Neuronal stem cell (in vitro differentiated cells): ENCODE results near the gene NBPF9.
A peak's percentile ranks its signal among the peaks of the same experiment; 100 is the strongest.
"Not testable (repeated sequence)": the region's sequence is repeated elsewhere in the genome, so short reads cannot be mapped to it uniquely, and the experiment has no call there.

ENCODE experiments used
- DNase-seq: peaks from one replicate; pipeline ENCODE4 v3.0.0-alpha.2; 2013; ENCODE audit warnings: low spot score
- H2AFZ ChIP-seq: one replicate; pipeline ENCODE4 v1.6.1; 2013; ENCODE audit warnings: mild to moderate bottlenecking, low read length, inconsistent platforms
- H2AK5ac ChIP-seq: 2 replicates; pipeline ENCODE4 v1.6.1; 2013; ENCODE audit warnings: low read depth, mild to moderate bottlenecking, inconsistent platforms, low read length, moderate library complexity, mixed read lengths
- H2BK120ac ChIP-seq: 2 replicates; pipeline ENCODE4 v1.6.1; 2013; ENCODE audit warnings: low read depth, mild to moderate bottlenecking, inconsistent platforms, low read length, moderate library complexity, mixed read lengths
- H2BK12ac ChIP-seq: one replicate; pipeline ENCODE4 v1.6.1; 2013; ENCODE audit warnings: low read length, inconsistent platforms
- H2BK15ac ChIP-seq: 2 replicates; pipeline ENCODE4 v1.6.1; 2013; ENCODE audit warnings: mild to moderate bottlenecking, low read length, inconsistent platforms, mixed read lengths
- H2BK5ac ChIP-seq: one replicate; pipeline ENCODE4 v1.6.1; 2013; ENCODE audit warnings: inconsistent platforms, mild to moderate bottlenecking, low read length, moderate library complexity
- H3K14ac ChIP-seq: one replicate; pipeline ENCODE4 v1.6.1; 2013; ENCODE audit warnings: low read length, inconsistent platforms
- H3K18ac ChIP-seq: 2 replicates; pipeline ENCODE4 v1.6.1; 2013; ENCODE audit warnings: low read length, inconsistent platforms
- H3K23ac ChIP-seq: 2 replicates; pipeline ENCODE4 v1.6.1; 2013; ENCODE audit warnings: low read depth, mild to moderate bottlenecking, mixed read lengths, low read length, inconsistent platforms; ENCODE audit not compliant: poor library complexity
- H3K27ac ChIP-seq: replicated peaks from 3 replicates; pipeline ENCODE4 v1.5.1; 2013; ENCODE audit warnings: low read length, inconsistent platforms
- H3K27me3 ChIP-seq, 3 experiments: 2 replicates each; pipeline ENCODE4 v1.6.1; 2013; ENCODE audit warnings: low read length in 3 of 3, mild to moderate bottlenecking in 2 of 3, inconsistent platforms in 1 of 3, low read depth in 1 of 3, mixed read lengths in 1 of 3, moderate library complexity in 1 of 3; ENCODE audit not compliant: control insufficient read depth in 3 of 3, insufficient read depth in 3 of 3
- H3K36me3 ChIP-seq, 2 donors: replicated peaks in 1 of 2; 2 replicates each; pipeline ENCODE4 v1.6.1; 2013; ENCODE audit warnings: low read length in 2 of 2; ENCODE audit not compliant: control insufficient read depth in 2 of 2, insufficient read depth in 2 of 2
- H3K4ac ChIP-seq: 2 replicates; pipeline ENCODE4 v1.6.1; 2013; ENCODE audit warnings: inconsistent platforms, mild to moderate bottlenecking, low read length, moderate library complexity
- H3K4me1 ChIP-seq, 2 donors: 1 replicate in 1 of 2; 2 replicates in 1 of 2; pipeline ENCODE4 v1.6.1; 2013; ENCODE audit warnings: low read length in 2 of 2, low read depth in 1 of 2; ENCODE audit not compliant: control insufficient read depth in 2 of 2, insufficient read depth in 1 of 2
- H3K4me2 ChIP-seq: one replicate; pipeline ENCODE4 v1.6.1; 2013; ENCODE audit warnings: mild to moderate bottlenecking, low read length, inconsistent platforms; ENCODE audit not compliant: insufficient read depth, poor library complexity, severe bottlenecking
- H3K4me3 ChIP-seq, 2 donors: 2 replicates each; pipeline ENCODE4 v1.5.1; 2013; ENCODE audit warnings: low read length in 2 of 2, mild to moderate bottlenecking in 2 of 2, inconsistent platforms in 1 of 2, moderate library complexity in 1 of 2
- H3K79me1 ChIP-seq: one replicate; pipeline ENCODE4 v1.6.1; 2013; ENCODE audit warnings: low read depth, mild to moderate bottlenecking, inconsistent platforms, low read length, moderate library complexity
- H3K9ac ChIP-seq: one replicate; pipeline ENCODE4 v1.6.1; 2013; ENCODE audit warnings: mild to moderate bottlenecking, low read depth, low read length, inconsistent platforms; ENCODE audit not compliant: poor library complexity
- H3K9me3 ChIP-seq, 2 donors: replicated peaks in 1 of 2; 2 replicates each; pipeline versions ENCODE3 to v1.6.1; 2013; ENCODE audit warnings: low read length in 2 of 2, mild to moderate bottlenecking in 2 of 2, inconsistent platforms in 1 of 2, low read depth in 1 of 2, mixed read lengths in 1 of 2, moderate library complexity in 1 of 2; ENCODE audit not compliant: control insufficient read depth in 2 of 2, insufficient read depth in 1 of 2
- H4K8ac ChIP-seq: one replicate; pipeline ENCODE4 v1.6.1; 2013; ENCODE audit warnings: low read depth, mild to moderate bottlenecking, inconsistent platforms, low read length, moderate library complexity
- H4K91ac ChIP-seq: one replicate; pipeline ENCODE4 v1.6.1; 2013; ENCODE audit warnings: low read length, low read depth, mild to moderate bottlenecking, inconsistent platforms; ENCODE audit not compliant: poor library complexity
- WGBS, 2 donors: extraction: QIAGEN DNeasy Blood & Tissue Kit; methylation state at CpG; one replicate each; pipeline ENCODE4 v1.1.7; 2013; ENCODE audit warnings: missing lambda C conversion rate in 2 of 2, mixed read lengths in 1 of 2; ENCODE audit not compliant: insufficient read length in 2 of 2, insufficient replicate concordance in 1 of 2; ENCODE audit errors: extremely low coverage in 2 of 2; 5-methylcytosine and 5-hydroxymethylcytosine counted together

Gene NBPF9

DNA sequence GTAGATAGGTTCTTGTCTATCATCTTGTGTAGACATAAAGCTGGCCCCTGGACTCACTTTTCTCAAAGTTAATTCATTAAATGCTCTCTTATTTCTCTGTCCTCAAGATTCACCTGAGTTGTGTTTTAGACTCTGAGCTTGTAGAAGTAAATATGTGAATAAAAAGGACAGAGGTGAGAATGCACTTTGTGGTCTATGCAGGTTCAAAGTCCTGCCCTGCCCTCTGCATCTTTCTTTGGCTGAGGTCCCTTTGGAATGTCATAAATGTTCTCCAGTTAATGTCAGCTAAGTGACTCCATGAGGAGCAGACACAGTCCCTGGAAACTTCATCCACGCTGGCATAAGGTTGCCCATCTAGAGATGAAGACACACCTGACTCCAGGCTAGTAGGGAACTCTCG, 7.0 kb upstream of the NBPF9 start:
- not testable (repeated sequence) for H3K4ac ChIP-seq, H2BK5ac ChIP-seq, H2BK12ac ChIP-seq

DNA sequence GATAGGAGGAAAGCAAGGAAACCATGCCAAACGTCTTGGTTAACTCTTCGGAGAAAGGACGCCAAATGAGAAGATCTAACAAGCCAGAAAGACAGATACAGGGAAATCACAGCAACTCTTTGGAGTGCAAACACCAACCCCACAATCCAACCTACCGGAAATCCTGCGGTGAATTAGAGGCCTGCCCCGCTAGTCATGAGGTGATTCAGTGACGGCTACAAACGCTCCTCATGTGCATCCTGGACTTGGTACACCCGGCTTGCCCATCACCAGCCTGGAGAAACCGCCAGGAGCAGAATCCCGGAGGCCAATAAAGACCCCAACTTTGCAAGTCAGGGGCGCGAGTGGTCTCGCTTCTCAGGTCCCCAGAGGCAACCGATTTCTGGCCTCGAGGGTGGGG, 777 bp downstream of the NBPF9 start:
- not testable (repeated sequence) for H3K14ac ChIP-seq, H3K23ac ChIP-seq, H3K79me1 ChIP-seq, H2BK15ac ChIP-seq, H2AFZ ChIP-seq, H2BK12ac ChIP-seq, H3K18ac ChIP-seq, H3K4me1 ChIP-seq, H3K9me3 ChIP-seq, H2AK5ac ChIP-seq, H3K4ac ChIP-seq, H2BK5ac ChIP-seq, DNase-seq, H4K91ac ChIP-seq, H3K9ac ChIP-seq, H3K27ac ChIP-seq, H2BK120ac ChIP-seq, H3K4me2 ChIP-seq, H3K36me3 ChIP-seq, H4K8ac ChIP-seq, H3K27me3 ChIP-seq
- no CpG with 5 or more reads among the region's 16 CpGs for WGBS, 2 donors
- H3K4me3 ChIP-seq, result peak overlapping the region in 1 of 2 donors; percentile 48

More for the DNA sequence above, 7.0 kb upstream of the NBPF9 start:
- not testable (repeated sequence) for H3K18ac ChIP-seq, H3K27me3 ChIP-seq, H3K9ac ChIP-seq, H4K91ac ChIP-seq, H2AK5ac ChIP-seq, H3K36me3 ChIP-seq, H2BK120ac ChIP-seq, H3K9me3 ChIP-seq, DNase-seq, H3K4me2 ChIP-seq, H3K23ac ChIP-seq, H3K27ac ChIP-seq, H2BK15ac ChIP-seq, H4K8ac ChIP-seq, H3K14ac ChIP-seq, H3K4me1 ChIP-seq, H3K79me1 ChIP-seq, H3K4me3 ChIP-seq, H2AFZ ChIP-seq
- WGBS, 2 donors, result no CpG with 5 or more reads among the region's 2 CpGs

DNA sequence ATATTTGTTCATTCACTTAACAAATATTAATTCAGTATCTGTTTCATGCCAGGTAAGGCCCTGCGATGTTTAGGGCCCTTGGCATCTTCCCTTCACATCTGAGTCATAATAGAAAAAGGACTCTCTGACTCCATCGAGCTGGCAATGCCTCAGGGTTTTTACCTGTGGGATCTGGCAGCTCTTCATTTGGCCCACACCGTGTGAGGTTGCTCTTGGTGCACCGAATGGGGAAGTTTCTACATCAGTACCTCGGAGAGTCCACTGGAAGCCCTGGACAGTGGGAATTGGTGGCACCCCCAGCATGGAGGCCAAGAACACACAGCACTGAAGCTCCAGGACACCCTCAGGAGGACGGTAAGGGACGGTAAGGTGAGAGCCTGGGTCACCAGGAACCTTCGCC, 5.1 kb downstream of the NBPF9 start:
- not testable (repeated sequence) for H2BK120ac ChIP-seq, H2AK5ac ChIP-seq, H4K8ac ChIP-seq, H3K27me3 ChIP-seq, H4K91ac ChIP-seq, H2BK12ac ChIP-seq, H2AFZ ChIP-seq, H2BK15ac ChIP-seq, H3K27ac ChIP-seq, H2BK5ac ChIP-seq, H3K79me1 ChIP-seq, H3K4me2 ChIP-seq, H3K23ac ChIP-seq, H3K4me1 ChIP-seq, DNase-seq, H3K36me3 ChIP-seq, H3K14ac ChIP-seq, H3K4ac ChIP-seq, H3K9me3 ChIP-seq, H3K4me3 ChIP-seq, H3K18ac ChIP-seq, H3K9ac ChIP-seq
- WGBS, 2 donors, result no CpG with 5 or more reads among the region's 8 CpGs

DNA sequence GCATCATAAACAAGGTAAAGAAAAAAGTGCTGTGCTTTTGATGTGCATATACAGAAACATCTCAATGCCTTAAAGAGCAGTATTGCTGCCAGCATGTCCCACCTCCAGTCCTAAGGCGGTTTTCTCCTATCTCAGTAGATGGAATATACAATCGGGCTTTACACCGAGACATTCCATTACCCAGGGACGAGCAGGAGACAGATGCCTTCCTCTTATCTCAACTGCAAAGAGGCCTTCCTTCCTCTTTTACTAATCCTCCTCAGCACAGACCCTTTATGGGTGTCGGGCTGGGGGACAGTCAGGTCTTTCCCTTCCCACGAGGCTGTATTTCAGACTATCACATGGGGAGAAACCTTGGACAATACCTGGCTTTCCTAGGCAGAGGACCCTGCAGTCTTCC, 10.2 kb downstream of the NBPF9 start:
- H3K36me3 ChIP-seq, H2BK12ac ChIP-seq, H3K9ac ChIP-seq, DNase-seq, H4K91ac ChIP-seq, H3K14ac ChIP-seq, H3K27ac ChIP-seq, H2AFZ ChIP-seq, H3K9me3 ChIP-seq, H3K4me1 ChIP-seq, H3K79me1 ChIP-seq, H3K18ac ChIP-seq, H3K27me3 ChIP-seq, H2AK5ac ChIP-seq, H4K8ac ChIP-seq, H3K4ac ChIP-seq, H2BK15ac ChIP-seq, H3K23ac ChIP-seq, H3K4me2 ChIP-seq, H2BK120ac ChIP-seq, H2BK5ac ChIP-seq, H3K4me3 ChIP-seq: not testable (repeated sequence)
- WGBS, 2 donors, result no CpG with 5 or more reads among the region's 6 CpGs
